OCI-LY3 (cell line): ENCODE data around the gene ARID1B.

Source experiments
- H2AFZ ChIP-seq: fragments of 200-600, 300-600 bp; shearing (Covaris generic); 2 replicates; pipeline ENCODE4 v1.6.0; 2014; ENCODE audit warnings: antibody characterized with exemption, low read depth, low read length
- H3K27ac ChIP-seq: fragments of 200-600, 300-600 bp; sonication (generic); 2 replicates; pipeline ENCODE4 v1.5.1; 2014; ENCODE audit warnings: mild to moderate bottlenecking, low read length, moderate library complexity, mixed read lengths
- H3K27me3 ChIP-seq: fragments of 200-600, 300-600 bp; sonication (generic); 2 replicates; pipeline ENCODE4 v1.6.1; 2014; ENCODE audit warnings: low read depth, low read length, mixed read lengths
- H3K36me3 ChIP-seq: fragments of 200-600, 300-600 bp; sonication (generic); replicated peaks from 2 replicates; pipeline ENCODE3; 2014; ENCODE audit warnings: low read depth, low read length, mixed read lengths
- H3K4me1 ChIP-seq: fragments of 300-600, 200-600 bp; sonication (generic); 2 replicates; pipeline ENCODE4 v1.6.1; 2014; ENCODE audit warnings: low read length, mixed read lengths
- H3K4me2 ChIP-seq: fragments of 200-600, 300-600 bp; sonication (generic); 2 replicates; pipeline ENCODE4 v1.6.1; 2014; ENCODE audit warnings: low read length, mixed read lengths
- H3K4me3 ChIP-seq: fragments of 300-600, 200-600 bp; sonication (generic); 2 replicates; pipeline ENCODE4 v1.5.1; 2014; ENCODE audit warnings: antibody characterized with exemption, mild to moderate bottlenecking, low read length, moderate library complexity
- H3K79me2 ChIP-seq: fragments of 300-600, 200-600 bp; shearing (Covaris generic); 2 replicates; pipeline ENCODE4 v1.6.1; 2014; ENCODE audit warnings: mild to moderate bottlenecking, low read length, mixed read lengths
- H3K9ac ChIP-seq: fragments of 300-600, 200-600 bp; shearing (Covaris generic); 2 replicates; pipeline ENCODE4 v1.6.0; 2014; ENCODE audit warnings: mild to moderate bottlenecking, low read length, moderate library complexity
- H3K9me3 ChIP-seq: fragments of 200-600, 300-600 bp; shearing (Covaris generic); 2 replicates; pipeline ENCODE4 v1.6.1; 2014; ENCODE audit warnings: low read length, mixed read lengths; ENCODE audit not compliant: insufficient read depth
- H4K20me1 ChIP-seq: fragments of 200-600, 300-600 bp; sonication (generic); 2 replicates; pipeline ENCODE4 v1.6.1; 2016; ENCODE audit warnings: low read length, mixed read lengths; ENCODE audit not compliant: insufficient read depth
- EZH2phosphoT487 ChIP-seq: fragments of 200-600 bp; shearing (Covaris generic); IDR thresholded peaks from 2 replicates; pipeline ENCODE4 v1.6.1; 2018; ENCODE audit warnings: antibody characterized with exemption, mixed run types, low read depth
- TF ChIP-seq, protein P1 (sequence below): fragments of 200-600, 300-600 bp; sonication (generic); IDR thresholded peaks from 2 replicates; pipeline ENCODE4 v1.5.1; 2014; ENCODE audit warnings: antibody characterized with exemption, low read length, low read depth

Gene ARID1B

DNA sequence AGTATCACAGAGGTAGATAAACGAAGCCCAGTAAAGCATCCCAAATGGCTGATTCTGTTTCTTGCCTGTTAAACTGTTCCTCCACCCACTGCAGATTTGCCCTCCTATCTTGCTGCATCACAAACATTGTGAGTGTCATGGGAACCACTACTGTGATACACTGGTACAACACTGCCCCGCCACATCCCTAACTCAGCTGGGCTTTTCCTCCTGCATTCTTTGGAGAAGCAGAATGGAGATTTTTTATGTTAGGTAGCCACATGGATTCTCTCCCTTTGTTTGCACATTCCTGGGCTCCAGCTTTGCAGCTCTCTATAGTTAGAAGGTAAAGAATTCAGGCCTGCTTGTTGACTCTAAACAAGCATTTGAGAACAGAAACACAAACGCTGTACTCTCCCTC is 312.1 kb downstream of the ARID1B start:
- Histone ChIP-seq H3K9me3 (no peaks in the 10 kb centered on the region), H3K79me2 (no peaks in the 10 kb centered on the region), H3K9ac (no peak overlapping the region), H3K27me3 (no peaks in the 10 kb centered on the region), H2AFZ (no peak overlapping the region), H3K27ac (no peak overlapping the region), H3K4me3 (no peak overlapping the region), H3K4me2 (no peak overlapping the region), H3K4me1 (0 out of 2 replicates have a peak, but pooled peaks cover 3% of the 10 kb centered on the region), H4K20me1 (0 out of 2 replicates have a peak, but pooled peaks cover 2% of the 10 kb centered on the region), H3K36me3 (no peaks in the 10 kb centered on the region)
- TF ChIP-seq, protein P1, sequence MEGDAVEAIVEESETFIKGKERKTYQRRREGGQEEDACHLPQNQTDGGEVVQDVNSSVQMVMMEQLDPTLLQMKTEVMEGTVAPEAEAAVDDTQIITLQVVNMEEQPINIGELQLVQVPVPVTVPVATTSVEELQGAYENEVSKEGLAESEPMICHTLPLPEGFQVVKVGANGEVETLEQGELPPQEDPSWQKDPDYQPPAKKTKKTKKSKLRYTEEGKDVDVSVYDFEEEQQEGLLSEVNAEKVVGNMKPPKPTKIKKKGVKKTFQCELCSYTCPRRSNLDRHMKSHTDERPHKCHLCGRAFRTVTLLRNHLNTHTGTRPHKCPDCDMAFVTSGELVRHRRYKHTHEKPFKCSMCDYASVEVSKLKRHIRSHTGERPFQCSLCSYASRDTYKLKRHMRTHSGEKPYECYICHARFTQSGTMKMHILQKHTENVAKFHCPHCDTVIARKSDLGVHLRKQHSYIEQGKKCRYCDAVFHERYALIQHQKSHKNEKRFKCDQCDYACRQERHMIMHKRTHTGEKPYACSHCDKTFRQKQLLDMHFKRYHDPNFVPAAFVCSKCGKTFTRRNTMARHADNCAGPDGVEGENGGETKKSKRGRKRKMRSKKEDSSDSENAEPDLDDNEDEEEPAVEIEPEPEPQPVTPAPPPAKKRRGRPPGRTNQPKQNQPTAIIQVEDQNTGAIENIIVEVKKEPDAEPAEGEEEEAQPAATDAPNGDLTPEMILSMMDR = no peak
- no peak for TF ChIP-seq EZH2phosphoT487

DNA sequence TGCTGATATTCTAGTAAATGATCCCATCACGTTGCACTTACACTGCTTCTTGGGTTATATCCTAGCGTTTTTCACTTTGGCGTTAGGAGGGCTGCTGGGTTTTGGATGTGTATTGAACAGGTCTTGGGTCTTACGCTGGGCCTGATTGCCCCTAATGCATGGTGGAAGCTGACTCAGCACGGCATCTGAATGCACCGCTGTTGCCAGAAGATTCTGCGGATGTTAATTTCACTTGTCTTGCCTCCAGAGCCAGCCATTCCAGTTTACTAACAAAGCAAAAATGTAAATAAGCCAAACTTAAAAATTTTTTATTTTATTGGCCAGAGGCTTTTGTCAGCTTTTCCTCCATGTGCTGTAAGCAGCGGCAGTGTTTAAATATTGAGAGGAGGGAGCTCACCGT is 312.7 kb downstream of the ARID1B start:
- H3K36me3 ChIP-seq = no peaks in the 10 kb centered on the region
- H3K4me1 ChIP-seq = 0 out of 2 replicates have a peak, but pooled peaks cover 3% of the 10 kb centered on the region
- H3K27ac ChIP-seq = no peak overlapping the region
- no peak overlapping the region for H3K4me2 ChIP-seq
- no peaks in the 10 kb centered on the region for H3K9me3 ChIP-seq
- no peaks in the 10 kb centered on the region for H3K79me2 ChIP-seq
- no peak overlapping the region for H3K9ac ChIP-seq
- no peak for TF ChIP-seq EZH2phosphoT487
- TF ChIP-seq, protein P1 = no peak
- H3K4me3 ChIP-seq = no peak overlapping the region
- H4K20me1 ChIP-seq = 0 out of 2 replicates have a peak, but pooled peaks cover 2% of the 10 kb centered on the region
- no peak overlapping the region for H2AFZ ChIP-seq
- no peaks in the 10 kb centered on the region for H3K27me3 ChIP-seq

DNA sequence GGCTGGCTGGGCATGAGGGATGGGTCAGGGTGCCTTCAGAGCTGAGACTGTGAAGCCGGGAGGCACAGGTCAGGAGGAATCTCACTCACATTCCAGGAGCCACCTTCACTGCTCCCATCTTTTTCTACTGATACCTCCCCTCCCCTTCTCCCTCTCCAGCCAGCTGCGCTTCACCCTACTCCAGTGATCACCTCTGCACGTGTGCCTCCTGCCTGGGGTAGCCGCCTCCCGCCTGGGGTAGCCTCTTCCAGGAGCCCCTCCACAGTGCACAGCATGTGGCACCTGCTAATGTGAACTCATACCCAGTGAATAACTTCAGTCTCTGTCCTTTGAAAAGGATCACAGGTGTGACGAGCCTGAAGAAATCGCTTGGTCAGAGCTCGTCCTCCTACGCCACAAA is 313.6 kb downstream of the ARID1B start:
- no peak overlapping the region for H2AFZ ChIP-seq
- H3K79me2 ChIP-seq = no peaks in the 10 kb centered on the region
- no peaks in the 10 kb centered on the region for H3K27me3 ChIP-seq
- H3K36me3 ChIP-seq = no peaks in the 10 kb centered on the region
- H3K9me3 ChIP-seq = no peaks in the 10 kb centered on the region
- H4K20me1 ChIP-seq = 0 out of 2 replicates have a peak, but pooled peaks cover 2% of the 10 kb centered on the region
- TF ChIP-seq, protein P1 = no peak
- TF ChIP-seq EZH2phosphoT487 = no peak
- no peak overlapping the region for H3K4me3 ChIP-seq
- H3K4me2 ChIP-seq = no peak overlapping the region
- H3K27ac ChIP-seq = no peak overlapping the region
- no peak overlapping the region for H3K9ac ChIP-seq
- 0 out of 2 replicates have a peak, but pooled peaks cover 3% of the 10 kb centered on the region for H3K4me1 ChIP-seq

DNA sequence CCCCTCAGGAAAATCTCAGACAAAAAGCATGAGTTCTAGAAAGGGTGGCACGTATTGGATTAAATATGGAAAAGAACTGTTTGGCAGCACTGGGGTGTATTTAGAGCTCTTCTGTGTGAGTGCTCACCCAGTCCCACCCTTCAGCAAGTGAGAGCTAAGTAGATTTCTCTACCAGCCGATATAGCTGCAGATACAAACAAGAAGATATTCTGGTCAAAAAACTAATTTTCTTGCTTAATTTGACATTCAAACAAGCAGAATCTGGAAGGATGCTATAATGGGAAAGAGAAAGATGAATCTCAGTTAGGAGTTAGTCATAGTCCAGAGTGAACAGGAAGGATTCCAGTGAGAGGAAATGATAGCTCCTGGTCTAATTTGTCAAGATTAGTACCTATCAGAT is 314.1 kb downstream of the ARID1B start:
- H4K20me1 ChIP-seq = 0 out of 2 replicates have a peak, but pooled peaks cover 2% of the 10 kb centered on the region
- no peak overlapping the region for H2AFZ ChIP-seq
- no peaks in the 10 kb centered on the region for H3K27me3 ChIP-seq
- H3K4me1 ChIP-seq = 0 out of 2 replicates have a peak, but pooled peaks cover 3% of the 10 kb centered on the region
- no peaks in the 10 kb centered on the region for H3K36me3 ChIP-seq
- H3K4me3 ChIP-seq = no peak overlapping the region
- no peak overlapping the region for H3K4me2 ChIP-seq
- no peak overlapping the region for H3K9ac ChIP-seq
- H3K9me3 ChIP-seq = no peaks in the 10 kb centered on the region
- TF ChIP-seq, protein P1 = no peak
- TF ChIP-seq EZH2phosphoT487 = no peak
- H3K27ac ChIP-seq = no peak overlapping the region
- no peaks in the 10 kb centered on the region for H3K79me2 ChIP-seq
